HG03378 (cell line): ENCODE measurements around the gene NDNF.

ENCODE experiments used
- ATAC-seq: cut with Tn5 transposase; IDR thresholded peaks from one replicate; pipeline ENCODE4 v1.9.1; 2021; ENCODE audit warnings: mild to moderate bottlenecking, moderate library complexity; ENCODE audit not compliant: unreplicated experiment

NDNF gene

DNA sequence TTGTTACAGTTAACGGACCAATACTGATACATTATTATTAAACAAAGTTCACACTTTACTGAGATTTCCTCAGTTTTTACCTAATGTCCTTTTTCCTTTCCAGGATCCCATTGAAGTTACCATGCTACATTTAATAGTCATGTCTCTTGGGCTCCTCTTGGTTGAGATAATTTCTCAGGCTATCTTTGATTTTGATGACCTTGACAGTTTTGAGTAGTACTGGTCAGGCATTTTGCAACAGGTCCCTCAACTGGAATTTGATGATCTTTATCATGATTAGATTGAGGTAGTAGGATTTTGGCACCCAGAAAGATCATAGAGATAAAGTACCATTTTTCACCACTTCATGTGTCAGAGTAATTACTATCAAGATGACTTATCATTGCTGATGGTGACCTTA is 53.8 kb downstream of the NDNF start:
- no peak for ATAC-seq

DNA sequence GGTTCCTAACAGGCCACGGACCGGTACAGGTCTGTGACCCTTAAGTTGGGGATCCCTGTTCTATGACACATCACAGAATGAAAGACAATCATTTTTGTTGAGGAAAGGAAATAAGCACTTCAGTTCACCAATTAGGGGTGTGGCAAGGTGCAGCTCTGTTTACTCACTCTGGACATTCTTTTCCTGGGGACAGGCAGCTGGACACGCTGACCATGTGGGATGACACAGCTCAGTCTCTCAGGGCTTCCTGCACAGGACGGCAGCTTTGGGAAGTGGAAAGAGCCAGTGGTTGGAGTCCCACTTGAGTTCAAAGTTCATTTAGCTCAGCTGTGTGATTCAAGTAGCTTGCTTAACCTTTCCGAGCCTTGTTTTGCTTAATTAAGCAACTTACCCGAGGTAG is 55.7 kb downstream of the NDNF start:
- ATAC-seq: no peak

DNA sequence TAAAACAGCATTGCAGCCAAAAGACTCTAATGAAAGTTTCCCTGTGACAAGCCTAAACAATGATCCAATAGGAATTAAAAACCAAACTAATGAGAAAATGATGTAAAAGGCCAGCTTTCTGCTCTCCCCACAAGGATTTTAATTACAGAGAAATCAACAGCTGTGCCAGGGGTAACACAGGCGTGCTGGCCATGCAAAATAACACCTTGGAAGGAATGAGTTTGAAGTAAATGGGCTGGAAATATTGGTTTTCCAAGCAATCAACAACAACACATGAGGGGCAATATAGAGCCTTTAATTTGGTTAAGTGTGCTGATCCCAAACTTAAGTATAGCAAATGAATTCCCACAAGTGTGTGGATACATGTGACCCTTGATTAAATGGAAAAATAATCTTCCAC is 56.9 kb downstream of the NDNF start:
- ATAC-seq: no peak

DNA sequence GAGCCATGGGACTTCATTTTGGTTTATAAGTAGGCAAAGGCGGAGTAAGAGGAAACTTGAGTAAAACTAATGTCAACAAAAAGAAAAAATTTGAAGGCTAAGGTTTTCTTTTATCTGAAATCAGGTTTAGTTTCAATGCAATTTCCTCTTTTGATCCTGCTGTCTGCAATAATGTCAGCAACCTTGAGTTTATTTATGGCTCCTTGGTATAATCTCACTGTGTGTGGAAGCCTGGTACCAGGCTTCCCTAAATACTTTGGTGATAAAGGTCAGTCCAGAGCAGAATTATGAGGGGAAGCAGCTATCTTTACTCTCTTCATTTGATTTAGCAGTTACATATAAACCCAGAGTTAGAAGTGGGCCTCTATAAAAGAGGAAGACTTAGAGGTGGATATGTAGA is 57.8 kb downstream of the NDNF start:
- no peak for ATAC-seq

DNA sequence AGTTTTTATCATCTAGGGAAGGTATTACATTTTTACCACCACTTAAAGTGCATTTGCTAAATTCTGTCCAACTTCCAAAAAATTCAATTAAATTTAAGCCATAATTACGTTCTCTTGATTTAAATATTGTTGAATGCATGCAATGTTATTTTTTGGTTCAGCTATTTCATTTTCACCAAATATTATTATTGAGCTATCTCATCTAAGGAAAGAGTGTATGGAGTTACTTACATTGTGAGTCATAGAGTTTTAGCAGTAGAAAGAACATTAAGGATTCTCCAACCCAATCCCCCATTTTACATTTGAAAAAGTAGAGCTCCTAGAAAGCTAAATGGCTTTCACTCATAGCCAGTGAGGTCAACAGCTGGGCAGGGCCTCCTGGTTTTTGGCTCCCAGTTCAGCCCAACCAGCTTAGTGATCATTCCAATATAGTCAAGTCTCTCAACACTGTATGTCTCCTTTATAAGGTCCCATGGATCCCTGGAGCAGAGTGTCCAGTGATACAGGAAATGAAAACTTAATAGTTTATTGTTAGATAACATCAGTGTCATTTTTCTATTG is 60.5 kb downstream of the NDNF start:
- ATAC-seq: no peak

DNA sequence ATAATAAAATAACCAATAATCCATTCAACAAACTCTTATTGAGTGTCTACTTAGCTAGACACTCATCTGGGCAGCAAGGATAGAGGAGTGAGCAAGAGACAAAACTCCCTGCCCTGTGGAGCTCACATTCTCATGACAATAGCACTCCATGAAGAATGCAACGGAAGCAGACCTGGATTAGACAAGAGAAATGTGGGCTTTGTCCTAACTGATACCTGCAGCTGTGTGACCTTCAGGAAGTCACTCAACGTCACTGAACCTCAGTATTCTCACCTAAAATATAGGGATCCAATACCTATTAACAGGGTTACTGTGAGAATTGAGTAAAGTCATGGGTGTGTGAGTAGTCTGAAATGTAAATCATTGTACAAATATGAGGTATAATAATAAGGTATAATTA is 61.2 kb downstream of the NDNF start:
- ATAC-seq: no peak

DNA sequence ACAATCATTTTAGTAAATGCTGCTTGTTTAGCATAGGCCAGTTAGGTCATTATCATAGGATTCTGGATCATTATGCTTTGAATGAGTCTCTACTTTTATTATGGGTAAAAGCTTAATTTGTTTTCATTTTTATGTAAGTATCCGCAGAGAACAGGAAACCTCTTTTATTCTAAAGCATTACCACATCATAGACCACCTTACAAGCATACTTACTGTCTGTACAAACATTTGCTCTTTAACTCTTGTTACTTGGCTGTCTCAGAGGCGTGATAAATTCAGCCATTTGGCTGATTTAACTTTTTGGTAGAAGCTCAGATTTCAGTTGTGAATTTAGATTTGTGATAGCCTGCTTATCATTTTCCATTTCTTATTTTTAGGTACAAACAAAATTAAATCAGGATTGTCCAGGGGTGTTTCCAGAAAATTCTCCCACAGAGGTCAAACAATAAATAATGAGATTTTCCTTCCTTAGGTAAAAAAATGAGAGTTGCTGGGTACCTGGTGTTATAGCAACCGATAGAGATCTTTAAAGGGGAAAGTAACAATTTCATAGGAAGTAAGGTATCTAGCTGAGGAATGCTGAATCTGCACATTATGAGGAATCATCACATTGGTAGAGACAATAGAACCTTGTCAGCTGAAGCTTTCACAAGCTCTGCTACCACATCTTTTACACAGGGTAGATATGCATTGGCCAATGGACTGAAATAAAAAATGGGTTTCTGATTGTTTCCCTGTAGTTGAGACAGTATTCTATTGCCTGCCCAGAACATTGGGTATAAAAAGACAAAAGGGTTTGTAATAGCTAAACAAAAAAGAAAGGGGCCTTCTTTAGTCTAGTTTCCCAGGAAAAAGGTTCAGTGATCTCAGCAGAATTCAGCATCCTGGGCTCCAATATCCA is 62.5 kb downstream of the NDNF start:
- ATAC-seq: no peak

DNA sequence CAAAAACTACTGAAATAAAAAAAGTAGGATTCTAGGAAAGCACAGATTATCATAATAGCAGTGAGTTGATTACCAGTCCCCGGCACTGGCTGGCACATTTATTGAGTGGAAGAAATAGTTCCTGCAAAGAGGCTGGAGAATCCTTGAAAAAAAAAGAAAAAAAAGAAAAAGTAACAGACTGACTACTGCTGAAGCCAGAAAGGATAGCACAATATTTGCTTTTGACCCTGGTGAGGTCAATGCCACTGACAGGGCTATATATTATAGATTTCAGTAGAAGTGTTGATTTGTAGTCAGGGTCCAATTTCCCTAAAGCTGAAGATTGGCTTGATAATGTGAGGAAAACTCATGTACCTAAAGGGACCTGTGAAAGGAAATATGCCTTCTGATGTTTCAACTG is 64.7 kb downstream of the NDNF start:
- ATAC-seq: no peak

DNA sequence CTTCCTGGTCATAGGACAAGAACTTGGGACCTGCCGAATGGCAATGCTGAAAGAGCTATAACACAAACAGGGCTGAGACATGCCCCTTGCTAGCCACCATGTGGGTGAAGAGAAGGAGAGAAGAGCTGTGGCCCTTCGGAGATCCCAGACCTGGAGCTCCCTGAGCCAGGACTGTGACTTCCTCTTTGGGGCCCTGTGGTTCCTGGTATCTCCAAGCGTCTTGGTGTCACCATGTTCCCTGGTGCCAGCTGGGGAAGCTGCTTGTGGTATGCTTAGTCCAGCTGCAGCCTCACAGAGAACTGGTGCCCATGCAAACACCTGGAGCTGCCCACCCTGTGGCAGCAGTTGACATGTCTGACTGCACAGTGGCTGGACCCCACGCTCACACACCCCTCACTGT is 68.5 kb downstream of the NDNF start:
- no peak for ATAC-seq

DNA sequence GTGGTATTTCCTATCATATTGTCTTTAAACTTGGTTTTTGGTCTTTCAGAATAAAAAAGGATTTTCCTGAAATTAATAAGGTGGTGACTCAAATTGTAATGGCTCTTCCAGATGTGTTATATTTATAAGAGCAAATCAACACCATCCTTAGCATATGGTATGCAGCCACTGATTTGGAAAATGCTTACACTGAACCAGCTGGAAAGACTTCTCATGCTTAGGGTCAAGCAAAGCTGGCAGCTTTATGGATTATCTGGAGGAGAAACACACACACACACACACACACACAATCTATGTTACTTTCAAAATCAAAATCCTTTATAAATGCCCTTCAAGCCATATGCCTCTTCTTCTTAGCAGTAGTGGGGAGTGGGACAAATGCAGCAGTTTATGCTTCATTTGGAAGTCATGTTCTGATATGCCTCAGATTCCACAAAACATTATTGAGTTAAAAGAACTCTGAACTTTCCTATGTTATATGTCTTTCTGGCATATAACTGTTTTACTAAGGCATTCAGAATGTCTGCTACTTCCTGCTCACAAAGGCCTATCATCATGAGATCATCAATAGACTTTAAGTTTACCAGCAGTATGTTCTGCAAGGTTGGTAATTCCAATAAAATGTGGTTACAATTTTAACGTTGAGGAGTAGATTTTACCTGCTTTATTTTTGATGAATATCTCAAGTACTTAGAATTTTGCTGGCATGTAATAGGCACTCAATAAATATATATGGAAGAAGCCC is 76.9 kb downstream of the NDNF start:
- no peak for ATAC-seq

DNA sequence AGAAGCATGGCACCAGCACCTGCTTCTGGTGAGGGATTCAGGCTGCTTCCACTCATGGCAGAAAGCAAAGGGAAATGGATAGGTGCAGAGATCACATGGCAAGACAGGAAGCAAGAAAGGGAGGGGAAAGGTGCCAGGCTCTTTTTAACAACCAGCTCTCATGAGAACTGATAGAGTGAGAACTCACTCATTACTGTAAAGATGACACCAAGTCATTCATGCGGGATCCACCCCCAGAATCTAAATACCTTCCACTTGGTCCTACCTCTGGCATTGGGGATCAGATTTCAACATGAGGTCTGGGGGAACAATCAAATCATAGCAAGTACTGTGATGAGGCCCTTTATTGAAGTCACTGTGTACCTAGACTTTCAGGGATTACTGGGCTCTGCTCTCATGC is 77.8 kb downstream of the NDNF start:
- no peak for ATAC-seq

DNA sequence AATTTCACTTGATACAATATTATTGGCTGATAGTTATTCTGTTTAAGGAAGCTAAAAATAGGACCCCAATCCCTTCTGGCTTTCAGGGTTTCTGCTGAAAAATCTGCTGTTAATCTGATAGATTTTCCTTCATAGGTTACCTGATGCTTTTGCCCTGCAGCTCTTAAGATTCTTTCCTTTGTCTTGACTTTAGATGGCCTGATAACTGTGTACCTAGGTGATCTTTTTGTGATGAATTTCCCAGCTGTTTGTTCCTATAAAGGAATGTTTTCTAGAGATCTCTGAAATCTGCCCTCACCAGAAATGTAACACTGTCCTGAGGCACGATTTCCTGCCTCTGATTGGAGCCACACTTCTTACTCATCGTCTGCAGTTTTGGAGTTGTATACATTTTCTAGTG is 80.5 kb downstream of the NDNF start:
- no peak for ATAC-seq

DNA sequence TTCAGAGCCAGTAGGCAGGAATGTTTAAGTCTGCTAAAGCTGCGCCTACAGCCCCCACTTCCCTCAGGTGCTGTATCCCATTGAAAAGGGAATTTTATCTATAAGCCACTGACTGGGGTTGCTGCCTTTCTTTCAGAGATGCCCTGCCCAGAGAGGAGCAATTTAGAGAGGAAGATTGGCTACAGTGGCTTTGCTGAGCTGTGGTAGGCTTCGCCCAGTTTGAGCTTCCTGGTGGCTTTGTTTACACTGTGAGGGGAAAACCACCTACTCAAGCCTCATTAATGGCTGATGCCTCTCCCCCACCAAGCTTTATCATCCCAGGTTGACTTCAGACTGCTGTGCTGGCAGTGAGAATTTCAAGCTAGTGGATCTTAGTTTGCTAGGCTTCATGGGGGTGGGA is 82.1 kb downstream of the NDNF start:
- ATAC-seq: no peak
